Measurements from ENCODE around the gene KIF3A. TPM values are rescaled to one million over a fixed set of nuclear protein-coding genes. Genes with fewer than 3 reads are reported as not detected.

Gene KIF3A
- total RNA-seq, 1 donor from 2014 or later: 9.2 TPM

- intact Hi-C loops (cut with micrococcal nuclease): loop anchor here (5.0 kb wide), 1 partner anchor 212 kb away; no protein-coding TSS in a partner anchor
- Mint-ChIP-seq H3K27ac (no peak overlapping the region), H3K36me3 (ENCODE audit: low read depth) (peaks cover 6% of the 10 kb centered on the region), H3K4me1 (peaks cover 18% of the 10 kb centered on the region), H3K27me3 (peaks cover 10% of the 10 kb centered on the region), H3K4me3 (no peak overlapping the region), H3K9me3 (no peaks in the 10 kb centered on the region)
- CTCF ChIA-PET: interaction anchor here (0.9 kb wide), 1 partner anchor 81 kb away, joined by 3 read pairs; no protein-coding TSS in a partner anchor
- POLR2A ChIA-PET: no interaction called here
- no peak for ATAC-seq (ENCODE audit: low read depth)
- TF ChIP-seq, protein P1, sequence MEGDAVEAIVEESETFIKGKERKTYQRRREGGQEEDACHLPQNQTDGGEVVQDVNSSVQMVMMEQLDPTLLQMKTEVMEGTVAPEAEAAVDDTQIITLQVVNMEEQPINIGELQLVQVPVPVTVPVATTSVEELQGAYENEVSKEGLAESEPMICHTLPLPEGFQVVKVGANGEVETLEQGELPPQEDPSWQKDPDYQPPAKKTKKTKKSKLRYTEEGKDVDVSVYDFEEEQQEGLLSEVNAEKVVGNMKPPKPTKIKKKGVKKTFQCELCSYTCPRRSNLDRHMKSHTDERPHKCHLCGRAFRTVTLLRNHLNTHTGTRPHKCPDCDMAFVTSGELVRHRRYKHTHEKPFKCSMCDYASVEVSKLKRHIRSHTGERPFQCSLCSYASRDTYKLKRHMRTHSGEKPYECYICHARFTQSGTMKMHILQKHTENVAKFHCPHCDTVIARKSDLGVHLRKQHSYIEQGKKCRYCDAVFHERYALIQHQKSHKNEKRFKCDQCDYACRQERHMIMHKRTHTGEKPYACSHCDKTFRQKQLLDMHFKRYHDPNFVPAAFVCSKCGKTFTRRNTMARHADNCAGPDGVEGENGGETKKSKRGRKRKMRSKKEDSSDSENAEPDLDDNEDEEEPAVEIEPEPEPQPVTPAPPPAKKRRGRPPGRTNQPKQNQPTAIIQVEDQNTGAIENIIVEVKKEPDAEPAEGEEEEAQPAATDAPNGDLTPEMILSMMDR (IDR thresholded peaks at IDR 0.05): no peak
- no peak for DNase-seq
These were observed 1.9 kb upstream of the KIF3A start for GRCh38 chr5:132739232-132739631.

DNA sequence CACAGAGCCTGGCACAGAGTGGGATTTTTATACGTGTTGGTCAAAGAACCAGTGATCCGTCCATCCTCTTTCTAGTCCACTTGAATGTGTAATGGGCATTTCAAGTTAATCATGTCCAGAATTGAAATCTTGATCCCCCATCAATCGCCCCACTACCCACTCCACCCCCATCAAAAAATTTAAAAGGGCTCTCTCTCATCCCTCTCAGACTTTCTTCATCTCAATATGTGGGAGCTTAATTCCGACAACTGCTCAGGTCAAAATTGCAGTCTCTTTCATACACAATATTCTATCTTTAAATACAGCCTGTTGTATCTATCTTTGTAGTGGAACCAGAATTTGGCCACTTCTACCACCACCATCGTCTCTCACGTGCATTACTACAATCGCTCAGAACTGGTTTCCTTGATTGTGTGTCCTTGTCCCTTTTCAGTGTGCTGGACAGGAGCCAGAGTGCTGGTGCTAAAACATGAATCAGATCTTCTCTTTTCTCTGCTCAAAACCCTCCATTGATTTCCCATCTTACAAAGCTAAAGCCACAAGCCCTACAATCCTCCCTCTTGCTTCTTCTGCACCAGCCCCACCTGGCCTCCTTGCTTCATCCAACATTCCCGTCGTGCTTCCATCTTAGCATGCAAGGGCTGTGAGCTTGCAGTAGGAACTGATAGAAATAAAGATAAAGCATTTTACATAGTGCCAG, 786 bp upstream of the KIF3A start:
- TF ChIP-seq, protein P1 (IDR thresholded peaks at IDR 0.05): no peak
- H3K4me1 Mint-ChIP-seq: peaks cover 18% of the 10 kb centered on the region
- H3K27ac Mint-ChIP-seq: peak overlapping the region; percentile 87

GRCh38 chr5:132734687-132735086, 2.7 kb downstream of the KIF3A start:
- ChIA-PET CTCF (no interaction called here), POLR2A (no interaction called here)
- Mint-ChIP-seq H3K9me3 (no peaks in the 10 kb centered on the region), H3K27ac (no peak overlapping the region), H3K27me3 (no peaks in the 10 kb centered on the region), H3K4me3 (no peak overlapping the region), H3K4me1 (peaks cover 18% of the 10 kb centered on the region), H3K36me3 (ENCODE audit: low read depth) (peaks cover 16% of the 10 kb centered on the region)
- TF ChIP-seq, protein P1 (IDR thresholded peaks at IDR 0.05): no peak
- intact Hi-C loops (cut with micrococcal nuclease): loop anchor here (5.0 kb wide), 1 partner anchor 207 kb away; no protein-coding TSS in a partner anchor
- ATAC-seq (ENCODE audit: low read depth): no peak
- DNase-seq: no peak

More for the DNA sequence above, 786 bp upstream of the KIF3A start:
- ATAC-seq (ENCODE audit: low read depth): no peak
- Mint-ChIP-seq H3K27me3 (peaks cover 9% of the 10 kb centered on the region), H3K9me3 (no peaks in the 10 kb centered on the region), H3K4me3 (peak overlapping the region; percentile 90), H3K36me3 (ENCODE audit: low read depth) (peaks cover 14% of the 10 kb centered on the region)
- CTCF ChIA-PET: interaction anchor here (0.8 to 1.6 kb wide), 3 partner anchors 9 to 352 kb away, joined by 3 to 5 read pairs (median 4); partner anchors contain the start of gene CCNI2
- intact Hi-C loops (cut with micrococcal nuclease): loop anchor here (1.0 to 5.0 kb wide), 7 partner anchors 9 to 225 kb away; partner anchors contain the start of genes AFF4, CCNI2, GDF9 and SEPTIN8
- DNase-seq: no peak
- POLR2A ChIA-PET: interaction anchor here (0.5 to 1.8 kb wide), 10 partner anchors 9 to 1541 kb away, joined by 3 to 11 read pairs (median 4); partner anchors contain the start of genes AFF4, CCNI2, HSPA4 and SEPTIN8

DNA sequence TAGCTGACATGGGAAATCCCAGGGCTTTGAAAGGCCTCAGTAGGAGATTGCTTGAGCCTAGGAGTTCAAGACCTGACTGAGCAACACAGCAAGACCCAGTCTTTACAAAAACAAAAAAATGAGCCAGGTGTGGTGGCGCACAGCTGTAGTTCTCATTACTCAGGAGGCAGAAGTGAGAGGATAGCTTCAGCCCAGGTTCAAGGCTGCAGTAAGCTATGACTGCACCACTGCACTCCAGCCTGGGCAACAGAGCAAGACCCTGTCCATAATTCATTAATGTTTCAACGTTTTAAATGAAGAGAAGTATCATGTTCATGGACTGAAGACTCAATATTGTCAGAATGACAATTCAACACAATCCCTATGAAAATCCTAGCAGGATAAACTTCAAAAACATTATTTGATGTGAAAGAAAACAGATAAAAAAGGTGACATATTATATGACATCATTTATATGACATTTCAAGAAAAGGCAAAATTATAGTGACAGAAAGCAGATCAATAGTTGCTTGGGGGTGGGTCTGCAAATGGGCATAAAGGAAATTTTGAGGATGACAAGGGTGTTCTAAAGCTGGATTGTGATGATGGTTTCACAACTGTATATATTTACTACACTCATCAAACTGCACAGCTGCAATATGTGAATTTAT, 3.7 kb downstream of the KIF3A start:
- Mint-ChIP-seq H3K4me1 (peaks cover 18% of the 10 kb centered on the region), H3K36me3 (ENCODE audit: low read depth) (peaks cover 19% of the 10 kb centered on the region), H3K27ac (no peak overlapping the region), H3K27me3 (no peaks in the 10 kb centered on the region), H3K4me3 (no peak overlapping the region), H3K9me3 (no peaks in the 10 kb centered on the region)
- no peak for ATAC-seq (ENCODE audit: low read depth)
- CTCF ChIA-PET: no interaction called here
- no peak for DNase-seq
- intact Hi-C loops (cut with micrococcal nuclease): no loop called here
- TF ChIP-seq, protein P1 (IDR thresholded peaks at IDR 0.05): no peak
- POLR2A ChIA-PET: no interaction called here

GRCh38 chr5:132729896-132730295, 7.5 kb downstream of the KIF3A start:
- H3K27me3 Mint-ChIP-seq: no peaks in the 10 kb centered on the region
- intact Hi-C loops (cut with micrococcal nuclease): no loop called here
- POLR2A ChIA-PET: no interaction called here

More at GRCh38 chr5:132729896-132730295, 7.5 kb downstream of the KIF3A start:
- no peak overlapping the region for H3K4me3 Mint-ChIP-seq
- H3K4me1 Mint-ChIP-seq: no peaks in the 10 kb centered on the region
- ATAC-seq (ENCODE audit: low read depth) (no peak), DNase-seq (no peak)
- H3K27ac Mint-ChIP-seq: no peak overlapping the region
- TF ChIP-seq, protein P1 (IDR thresholded peaks at IDR 0.05): no peak
- CTCF ChIA-PET: no interaction called here
- no peaks in the 10 kb centered on the region for H3K9me3 Mint-ChIP-seq
- peaks cover 28% of the 10 kb centered on the region for H3K36me3 Mint-ChIP-seq (ENCODE audit: low read depth)
